H1 (cell line): ENCODE data around the gene CELSR3. TPM values are rescaled to one million over a fixed set of nuclear protein-coding genes. Genes with fewer than 3 reads are reported as not detected.

Source experiments
- CEBPB ChIP-seq: IDR thresholded peaks from 2 replicates; pipeline ENCODE4 v1.6.1; 2012; ENCODE audit warnings: low read depth, low read length
- POLR2A ChIP-seq, 2 experiments: IDR thresholded peaks; 1 replicate in 1 of 2; 2 replicates in 1 of 2; pipeline ENCODE4 v1.6.1; 2011; ENCODE audit warnings: low read depth in 2 of 2, low read length in 2 of 2, mild to moderate bottlenecking in 2 of 2; ENCODE audit errors: control extremely low read depth in 1 of 2
- ZNF274 ChIP-seq: IDR thresholded peaks from 2 replicates; pipeline ENCODE4 v1.7.0; 2012; ENCODE audit warnings: low read length, borderline replicate concordance; ENCODE audit errors: extremely low read depth
- polyA plus RNA-seq, 7 experiments: library from polyadenylated mRNA; depleted of rRNA in 3 of 7; stranded (reverse) in 5 of 7; unstranded in 2 of 7; fragments of >200 nt in 5 of 7; fragments of 200-250 nt in 2 of 7; gene quantifications; 1 replicate in 5 of 7; 2 replicates in 1 of 7; 4 replicates in 1 of 7; pipeline versions ENCODE4 v1.2.1 to v1.2.3, GENCODE V29; 2011 to 2013; ENCODE audit warnings: missing spikeins in 2 of 7, mixed read lengths in 2 of 7
- total RNA-seq: library from RNA; stranded (reverse); fragmentation: NEBNext Ultra II Directional; extraction: Animal tissue kit (Norgen Biotek cat#: 25700); gene quantifications from 2 replicates; pipeline ENCODE4 v1.2.1, GENCODE V29; 2021

CELSR3 gene
- total and polyA plus RNA-seq, 2 of the 8 experiments (the other 6 are each of a cell fraction or from before 2014, with no cell fraction given) = 11.6 to 29.5 TPM

GRCh38 chr3:48588230-48588629 lies 74.5 kb downstream of the CELSR3 start (continued):
- no peak for TF ChIP-seq ZNF274
- TF ChIP-seq POLR2A (IDR thresholded peaks at IDR 0.05; ENCODE audit: control extremely low read depth in 1 of 2, low read depth in 2 of 2, low read length in 2 of 2) = no peak
- no peak for TF ChIP-seq CEBPB
